ENCODE measurements around the gene CRBN.

DNA sequence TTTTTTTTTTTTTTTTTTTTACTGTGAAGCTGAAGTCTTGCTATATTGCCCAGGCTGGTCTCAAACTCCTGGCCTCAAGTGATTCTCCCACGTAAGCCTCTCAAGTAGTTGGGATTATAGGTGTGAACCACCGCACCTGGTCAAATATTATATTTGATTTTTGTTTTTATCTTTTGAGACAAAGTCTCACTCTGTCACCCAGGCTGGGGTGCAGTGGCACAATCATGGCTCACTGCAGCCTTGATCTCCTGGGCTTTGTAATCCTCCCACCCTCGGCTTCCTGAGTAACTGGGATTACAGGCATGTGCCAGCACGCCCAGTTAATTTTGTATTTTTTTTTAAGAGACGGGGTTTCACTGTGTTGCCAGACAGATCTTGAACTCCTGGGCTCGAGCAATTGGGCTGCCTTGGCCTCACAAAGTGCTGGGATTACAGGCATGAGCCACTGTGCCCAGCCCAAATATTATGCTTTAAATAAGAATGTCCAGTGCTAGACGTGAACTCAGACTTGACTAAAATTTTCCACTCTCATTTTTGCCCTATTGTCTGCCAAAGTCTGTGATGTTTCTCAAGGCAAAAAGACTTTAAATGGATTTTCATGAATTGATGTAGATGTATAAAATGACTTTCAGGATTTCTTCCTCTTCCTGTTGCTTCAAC is 33.4 kb upstream of the CRBN start:
- TF ChIP-seq POLR2A (IDR thresholded peaks at IDR 0.05), result no peak
- TF ChIP-seq, protein P1, sequence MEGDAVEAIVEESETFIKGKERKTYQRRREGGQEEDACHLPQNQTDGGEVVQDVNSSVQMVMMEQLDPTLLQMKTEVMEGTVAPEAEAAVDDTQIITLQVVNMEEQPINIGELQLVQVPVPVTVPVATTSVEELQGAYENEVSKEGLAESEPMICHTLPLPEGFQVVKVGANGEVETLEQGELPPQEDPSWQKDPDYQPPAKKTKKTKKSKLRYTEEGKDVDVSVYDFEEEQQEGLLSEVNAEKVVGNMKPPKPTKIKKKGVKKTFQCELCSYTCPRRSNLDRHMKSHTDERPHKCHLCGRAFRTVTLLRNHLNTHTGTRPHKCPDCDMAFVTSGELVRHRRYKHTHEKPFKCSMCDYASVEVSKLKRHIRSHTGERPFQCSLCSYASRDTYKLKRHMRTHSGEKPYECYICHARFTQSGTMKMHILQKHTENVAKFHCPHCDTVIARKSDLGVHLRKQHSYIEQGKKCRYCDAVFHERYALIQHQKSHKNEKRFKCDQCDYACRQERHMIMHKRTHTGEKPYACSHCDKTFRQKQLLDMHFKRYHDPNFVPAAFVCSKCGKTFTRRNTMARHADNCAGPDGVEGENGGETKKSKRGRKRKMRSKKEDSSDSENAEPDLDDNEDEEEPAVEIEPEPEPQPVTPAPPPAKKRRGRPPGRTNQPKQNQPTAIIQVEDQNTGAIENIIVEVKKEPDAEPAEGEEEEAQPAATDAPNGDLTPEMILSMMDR (IDR thresholded peaks at IDR 0.05), result no peak

Data from breast epithelium (tissue), 3 donors.